NCI-H1417 (cell line): ENCODE data around the gene GPR171.
"Not testable (repeated sequence)": the region's sequence is repeated elsewhere in the genome, so short reads cannot be mapped to it uniquely, and the experiment has no call there.

Experiments
- DNase-seq, 3 experiments: peaks; one replicate each; lab custom pipeline; 2025; lab: John Stamatoyannopoulos, UW

The GPR171 gene

DNA sequence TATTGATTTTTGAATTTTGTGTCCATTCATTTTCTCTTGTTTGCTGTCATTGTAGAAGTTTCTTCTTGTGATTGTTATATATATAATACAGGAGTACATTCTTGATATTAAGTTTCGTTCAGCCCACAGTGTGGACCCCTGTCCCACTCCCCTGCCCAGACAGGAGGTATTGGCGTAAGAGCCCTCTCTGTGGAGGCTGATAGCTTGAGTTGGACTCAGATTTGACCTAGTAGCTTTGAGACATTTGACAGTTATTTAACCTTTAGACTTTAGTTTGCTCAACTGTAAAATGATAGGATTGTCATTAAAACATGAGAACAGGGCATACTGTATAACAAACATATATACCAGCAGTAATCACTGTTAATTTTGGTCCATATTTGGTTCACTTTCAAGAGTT lies 27.1 kb downstream of the GPR171 start:
- DNase-seq: no peak

GRCh38 chr3:151174351-151174750 lies 28.7 kb downstream of the GPR171 start:
- DNase-seq: no peak

DNA sequence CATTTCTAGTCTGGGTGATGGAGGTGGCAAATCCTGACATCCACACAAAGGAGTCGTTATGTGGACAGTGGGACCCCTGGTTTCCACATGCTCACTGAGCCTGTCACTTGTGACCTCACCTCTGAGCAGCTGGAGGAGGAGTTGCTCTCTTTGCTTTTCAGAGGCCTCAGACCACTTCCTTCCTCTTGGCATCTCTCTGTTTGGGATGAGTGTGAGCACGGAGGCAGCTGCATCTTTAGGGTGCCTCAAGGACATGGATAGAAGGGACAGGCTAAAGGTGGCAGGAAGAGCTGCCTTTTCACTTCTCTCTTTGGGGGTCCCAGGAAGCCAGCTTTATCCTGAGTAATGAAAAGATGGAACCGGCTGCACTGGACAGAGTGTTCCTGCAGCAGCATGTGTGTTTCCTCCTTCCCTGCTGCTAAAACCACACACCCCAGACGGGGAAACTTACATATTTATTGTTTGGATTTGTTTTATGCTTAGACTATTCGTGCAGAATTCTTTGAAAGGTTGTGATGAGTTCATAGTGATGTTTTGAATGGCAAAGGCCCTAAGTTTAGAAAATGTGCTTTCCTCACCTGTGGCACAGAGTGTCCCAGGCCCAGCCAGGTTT lies 31.8 kb downstream of the GPR171 start:
- DNase-seq: no peak

- not testable (repeated sequence) for DNase-seq
These were observed 32.9 kb downstream of the GPR171 start for GRCh38 chr3:151169948-151170679.

- no peak for DNase-seq
These were observed 33.6 kb downstream of the GPR171 start for GRCh38 chr3:151169262-151169947.

GRCh38 chr3:151168269-151169094 lies 34.5 kb downstream of the GPR171 start:
- DNase-seq: peak; percentile 43 to 76 (median 50)

- DNase-seq: no peak
These were observed 36.9 kb downstream of the GPR171 start for GRCh38 chr3:151166161-151166560.

GRCh38 chr3:151165226-151165625 lies 37.8 kb downstream of the GPR171 start:
- DNase-seq: no peak

DNA sequence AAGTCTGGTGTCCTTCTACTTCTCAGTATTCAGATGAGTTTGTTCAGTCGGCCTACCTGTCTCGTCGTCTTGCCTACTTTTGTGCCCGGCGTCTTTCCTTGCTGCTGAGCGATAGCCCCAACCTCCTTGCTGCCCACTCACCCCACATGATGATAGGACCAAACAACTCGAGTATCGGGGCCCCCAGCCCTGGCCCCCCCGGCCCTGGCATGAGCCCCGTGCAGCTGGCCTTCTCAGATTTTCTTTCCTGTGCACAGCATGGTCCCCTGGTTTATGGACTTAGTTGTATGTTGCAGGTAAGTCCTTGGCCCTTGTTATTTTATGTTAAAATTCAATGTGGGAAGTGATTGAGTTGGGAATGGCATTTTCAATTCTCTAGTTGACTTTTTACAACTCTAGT lies 43.2 kb downstream of the GPR171 start:
- DNase-seq: no peak

DNA sequence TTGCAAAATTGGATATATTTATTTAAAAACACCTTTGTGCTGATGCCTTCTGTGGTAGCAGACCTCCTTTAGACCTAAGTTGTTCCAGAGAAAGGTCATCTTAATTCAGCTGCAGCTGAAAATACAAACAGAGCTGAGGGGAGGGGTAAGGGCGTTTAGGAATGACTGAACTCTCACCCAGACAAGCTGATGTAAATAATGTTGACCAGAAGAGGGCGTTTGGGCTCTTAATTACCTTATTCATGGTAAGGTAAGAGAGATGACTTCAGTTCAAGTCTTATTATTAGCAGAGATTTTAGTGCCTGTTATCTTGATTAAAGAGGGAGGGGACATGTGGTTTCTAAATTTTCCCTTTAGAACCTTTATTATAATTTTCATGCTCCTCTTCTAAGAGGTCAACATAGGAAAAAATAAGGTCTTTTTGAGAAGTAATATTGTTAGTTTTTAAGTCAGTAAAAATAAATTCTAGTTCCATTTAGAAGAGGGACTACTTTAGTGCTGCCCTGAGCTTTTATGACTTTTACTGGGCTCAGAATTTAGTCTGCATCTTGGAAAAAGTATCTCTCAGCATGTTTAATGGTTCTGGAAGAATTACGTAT lies 46.3 kb downstream of the GPR171 start:
- DNase-seq: peak; percentile 60 to 87 (median 61)

DNA sequence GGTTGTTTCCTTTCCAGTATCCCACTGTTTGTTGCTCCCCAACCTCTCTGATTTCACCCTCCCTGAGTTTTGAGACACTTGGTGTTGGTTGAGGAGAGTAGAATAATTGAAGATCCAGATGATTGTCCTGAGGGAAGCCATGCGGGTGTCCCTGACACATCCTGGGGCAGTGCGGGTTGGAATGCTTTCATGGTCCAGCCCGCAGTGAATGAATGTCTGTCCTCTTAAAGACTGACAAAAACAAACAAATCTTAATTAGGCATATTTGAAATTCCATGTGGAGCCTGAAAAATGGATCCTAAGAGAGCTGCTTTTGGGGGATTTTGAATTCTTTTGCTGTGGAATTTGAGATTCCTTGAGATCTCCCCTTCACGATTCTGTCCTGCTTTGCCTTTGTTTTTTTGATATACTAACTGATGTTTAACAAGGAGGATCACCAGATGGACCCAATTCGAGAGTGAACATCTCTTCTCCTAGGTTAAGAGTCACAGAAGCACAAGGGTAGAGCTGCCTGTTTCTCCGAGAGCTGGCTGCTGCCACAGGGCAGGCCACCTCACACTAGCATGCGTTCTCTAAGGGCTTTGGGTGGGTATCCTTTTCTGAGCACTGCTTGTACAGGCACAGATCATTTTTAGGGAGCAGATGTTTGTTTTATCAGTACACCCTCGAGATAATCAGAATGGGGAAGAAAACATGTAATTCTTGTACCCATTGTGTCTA lies 47.4 kb downstream of the GPR171 start:
- no peak for DNase-seq

DNA sequence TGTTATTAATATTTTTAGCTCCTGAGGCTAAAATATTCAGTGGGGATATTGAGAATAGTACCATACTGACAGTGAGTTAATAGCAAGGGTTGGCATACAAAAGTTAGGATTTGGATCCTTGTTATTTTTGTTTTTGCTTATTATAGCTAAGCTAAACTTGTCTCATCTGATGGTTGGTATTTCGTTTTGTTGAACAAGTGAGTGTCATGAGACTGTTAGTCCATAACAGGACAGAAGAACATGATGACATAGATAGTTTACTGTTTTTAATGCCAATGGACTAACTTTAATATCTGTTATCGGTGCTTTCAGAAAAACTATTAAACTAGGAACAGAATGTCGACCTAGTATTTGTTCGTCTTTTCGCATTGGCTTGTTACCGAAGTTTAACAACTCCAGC lies 48.5 kb downstream of the GPR171 start:
- DNase-seq: no peak

- DNase-seq: peak in 1 of 3 experiments; percentile 30
These were observed 50.4 kb downstream of the GPR171 start for GRCh38 chr3:151152455-151153079.
